Pancreas (tissue), 10 donors: ENCODE measurements around the gene ARL2. TPM values are rescaled to one million over a fixed set of nuclear protein-coding genes. Genes with fewer than 3 reads are reported as not detected.
A peak's percentile ranks its signal among the peaks of the same experiment; 100 is the strongest.

ENCODE experiments used
- ATAC-seq, 4 donors: fragments of 200-7000 bp; cut with Tn5 transposase; one replicate each; pipeline versions ENCODE4 v1.8.0 to v1.9.1; 2020; ENCODE audit warnings: mild to moderate bottlenecking in 4 of 4, moderate library complexity in 4 of 4
- DNase-seq, 6 donors: peaks; one replicate each; pipeline ENCODE4 v3.0.0-alpha.2; 2020
- FAIRE-seq: peaks from 2 replicates; lab custom pipeline; 2012; peaks lifted over from hg19 to GRCh38; lab: Jason Lieb, UNC
- H3K27ac ChIP-seq, 4 donors: fragments of 200-600 bp; sonication (generic); 1 replicate in 3 of 4; 2 replicates in 1 of 4; pipeline versions ENCODE4 v1.5.0 to v1.8.0; 2020
- H3K27me3 ChIP-seq, 4 donors: fragments of 200-600 bp; one replicate each; pipeline ENCODE4 v1.8.0; 2021
- H3K36me3 ChIP-seq, 3 donors: fragments of 200-600 bp; sonication (generic) in 1 of 3; one replicate each; pipeline versions ENCODE4 v1.5.0 to v1.8.0; 2020 to 2021
- H3K4me1 ChIP-seq, 3 donors: fragments of 200-600 bp; one replicate each; pipeline ENCODE4 v1.8.0; 2021
- H3K4me3 ChIP-seq, 4 donors: fragments of 200-600 bp; sonication (generic) in 2 of 4; one replicate each; pipeline versions ENCODE4 v1.5.0 to v1.8.0; 2020 to 2021
- H3K9me3 ChIP-seq, 4 donors: fragments of 200-600 bp; one replicate each; pipeline ENCODE4 v1.8.0; 2021
- CTCF ChIP-seq, 4 donors: fragments of 200-600 bp; sonication (generic) in 3 of 4; IDR thresholded peaks; one replicate each; pipeline versions ENCODE4 v1.5.0 to v1.8.0; 2021; ENCODE audit warnings: antibody characterized with exemption in 4 of 4
- WGBS, 2 donors: extraction: QIAGEN DNeasy Blood & Tissue Kit; methylation state at CpG; one replicate each; pipeline ENCODE4 v1.1.7; 2013; 5-methylcytosine and 5-hydroxymethylcytosine counted together
- intact Hi-C, 3 donors: fragments of 100-400 bp; cut with DNase I; formaldehyde crosslinking; loops; one replicate each; pipeline versions ENCODE4 v1.11.1 to v1.14.2; 2022
- polyA plus RNA-seq, 2 donors: library from polyadenylated mRNA; stranded (reverse); fragments of 200-250 nt; gene quantifications; one replicate each; pipeline ENCODE4 v1.2.3, GENCODE V29; 2013
- total RNA-seq, 6 donors: library from RNA; stranded (reverse); fragmentation: NEBNext Ultra II Directional in 4 of 6; extraction: Animal tissue kit (Norgen Biotek cat#: 25700) in 4 of 6; gene quantifications; one replicate each; pipeline versions ENCODE4 v1.2.1 to v1.2.4, GENCODE V29; 2021 to 2023
- donor health status: healthy with polysubstance abuse.
- donor health status: DM: no; HTN: no; CAD: no; lungs with moderate emphysema.
- donor health status: DM: no; HTN: no; CAD: no.
- donor health status: control.
- donor health status: control.
- donor health status: Bipolar disorder and iron deficiency.
- donor health status: DM: yes; HTN: yes; CAD: no.
- donor health status: DM: no; HTN: no; CAD: no.
- donor health status: DM: no; HTN: no; CAD: no.
- donor health status: DM: yes; HTN: yes; CAD: no.

The ARL2 gene
- total and polyA plus RNA-seq, 8 donors: 27.8 to 79.1 (median 36.1) TPM

GRCh38 chr11:65013130-65013887, 651 bp upstream of the ARL2 start:
- Histone ChIP-seq H3K27ac (peak overlapping the region; percentile 95 to 99 (median 98)), H3K4me3 (peak overlapping the region; percentile 70 to 86 (median 80)), H3K27me3 (no peaks in the 10 kb centered on the region), H3K36me3 (no peaks in the 10 kb centered on the region), H3K4me1 (peaks cover 0 to 9% (median 0%) of the 10 kb centered on the region in 3 donors), H3K9me3 (no peaks in the 10 kb centered on the region)
- peak; percentile 82 to 96 (median 90) for ATAC-seq
- FAIRE-seq: no peak
- TF ChIP-seq CTCF (IDR thresholded peaks at IDR 0.05): peak; percentile 40 to 75 (median 64)
- intact Hi-C loops: loop anchor here in 1 of 3 donors (10.0 kb wide), 1 partner anchor 101 kb away; the partner anchor contains the start of genes TM7SF2 and ZNHIT2
- WGBS, 2 donors: 5% methylated on average over 22 of the region's 22 CpGs
- DNase-seq: peak; percentile 83 to 94 (median 90)

GRCh38 chr11:65014726-65015227, 817 bp downstream of the ARL2 start:
- peak in 1 of 6 donors; percentile 50 for DNase-seq
- Histone ChIP-seq H3K9me3 (no peaks in the 10 kb centered on the region), H3K4me1 (peaks cover 0 to 9% (median 0%) of the 10 kb centered on the region in 3 donors), H3K27ac (peak overlapping the region; percentile 95 to 99 (median 98)), H3K27me3 (no peaks in the 10 kb centered on the region), H3K4me3 (peak overlapping the region; percentile 70 to 86 (median 80)), H3K36me3 (no peaks in the 10 kb centered on the region)
- ATAC-seq: peak in 3 of 4 donors; percentile 8 to 22 (median 18)
- no peak for FAIRE-seq
- no peak for TF ChIP-seq CTCF (IDR thresholded peaks at IDR 0.05)
- WGBS, 2 donors: 31 to 37% methylated on average over 20 to 23 of the region's 23 CpGs
- intact Hi-C loops: loop anchor here in 1 of 3 donors (10.0 kb wide), 1 partner anchor 100 kb away; the partner anchor contains the start of genes TM7SF2 and ZNHIT2

- no peaks in the 10 kb centered on the region for H3K27me3 ChIP-seq
- TF ChIP-seq CTCF (IDR thresholded peaks at IDR 0.05): no peak
- no peaks in the 10 kb centered on the region for H3K9me3 ChIP-seq
- no peaks in the 10 kb centered on the region for H3K36me3 ChIP-seq
- FAIRE-seq: no peak
- ATAC-seq: no peak
- H3K4me1 ChIP-seq: peaks cover 0 to 9% (median 0%) of the 10 kb centered on the region in 3 donors
- DNase-seq: no peak
- WGBS, 2 donors: 81 to 89% methylated on average over 4 of the region's 4 CpGs
- H3K4me3 ChIP-seq: no peak overlapping the region
- intact Hi-C loops: loop anchor here in 1 of 3 donors (10.0 kb wide), 1 partner anchor 98 kb away; the partner anchor contains the start of genes TM7SF2 and ZNHIT2
- no peak overlapping the region for H3K27ac ChIP-seq
Observed at GRCh38 chr11:65016705-65017104, 2.7 kb downstream of the ARL2 start.

GRCh38 chr11:65017937-65018336, 4.0 kb downstream of the ARL2 start:
- Histone ChIP-seq H3K4me3 (no peak overlapping the region), H3K27ac (no peak overlapping the region), H3K9me3 (no peaks in the 10 kb centered on the region), H3K36me3 (no peaks in the 10 kb centered on the region), H3K4me1 (peaks cover 0 to 8% (median 0%) of the 10 kb centered on the region in 3 donors), H3K27me3 (no peaks in the 10 kb centered on the region)
- 96 to 99% methylated on average over 6 of the region's 6 CpGs for WGBS, 2 donors
- intact Hi-C loops: loop anchor here in 1 of 3 donors (10.0 kb wide), 1 partner anchor 97 kb away; the partner anchor contains the start of genes TM7SF2 and ZNHIT2
- TF ChIP-seq CTCF (IDR thresholded peaks at IDR 0.05): no peak
- FAIRE-seq: no peak
- no peak for ATAC-seq
- DNase-seq: no peak
